Lung microvascular endothelial cell (primary cell): ENCODE data around the gene MCM5. TPM values are rescaled to one million over a fixed set of nuclear protein-coding genes. Genes with fewer than 3 reads are reported as not detected.

ENCODE experiments used
- DNase-seq, 2 donors: peaks; one replicate each; pipeline versions ENCODE4 v3.0.0 to v3.0.0-alpha.2; 2010; ENCODE audit warnings: low read depth in 2 of 2
- total RNA-seq: library from RNA; depleted of rRNA; stranded (reverse); fragments of >200 nt; gene quantifications from 2 replicates; pipeline ENCODE4 v1.2.1, GENCODE V29; 2014

MCM5 gene
- total RNA-seq, 1 donor from 2014 or later, result 15.3 TPM

DNA sequence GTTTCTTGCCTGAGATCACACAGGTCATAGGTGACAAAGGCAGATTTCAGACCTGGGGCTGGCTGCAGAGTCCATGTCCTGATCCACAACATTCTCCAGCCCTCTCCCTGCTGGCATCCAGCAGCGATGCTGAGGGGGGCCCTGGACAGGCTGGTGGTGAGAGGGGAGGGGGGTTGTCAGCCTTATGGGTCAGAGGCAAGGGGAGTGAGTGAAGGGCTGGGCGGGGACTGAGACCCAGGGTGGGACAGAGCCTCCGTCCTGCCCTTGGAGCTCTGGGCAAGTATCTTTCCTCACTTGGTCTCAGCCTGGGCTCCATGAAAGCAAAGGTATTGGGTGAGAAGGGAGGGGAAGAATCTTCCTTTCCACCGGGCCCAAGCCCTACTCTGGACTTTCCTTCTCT is 74.0 kb downstream of the MCM5 start:
- DNase-seq, result no peak

Other genes with a start within 250 kb of the MCM5 start
- 7.0 and 8.1 TPM in 2 replicates for gene HMGXB4, start 142.6 kb upstream of the MCM5 start, total RNA-seq
- gene TOM1, start 100.2 kb upstream of the MCM5 start, total RNA-seq, result 18.1 and 27.2 TPM in 2 replicates
- gene HMOX1, start 19.0 kb upstream of the MCM5 start, total RNA-seq, result 50.3 and 60.7 TPM in 2 replicates
- not detected in 2 replicates for gene RASD2, start 140.7 kb downstream of the MCM5 start, total RNA-seq
- not detected in 2 replicates for gene MB, start 217.2 kb downstream of the MCM5 start, total RNA-seq
- 7.2 and 13.3 TPM in 2 replicates for gene APOL6, start 248.3 kb downstream of the MCM5 start, total RNA-seq